ENCODE results near the gene HMOX2.

Gene HMOX2

DNA sequence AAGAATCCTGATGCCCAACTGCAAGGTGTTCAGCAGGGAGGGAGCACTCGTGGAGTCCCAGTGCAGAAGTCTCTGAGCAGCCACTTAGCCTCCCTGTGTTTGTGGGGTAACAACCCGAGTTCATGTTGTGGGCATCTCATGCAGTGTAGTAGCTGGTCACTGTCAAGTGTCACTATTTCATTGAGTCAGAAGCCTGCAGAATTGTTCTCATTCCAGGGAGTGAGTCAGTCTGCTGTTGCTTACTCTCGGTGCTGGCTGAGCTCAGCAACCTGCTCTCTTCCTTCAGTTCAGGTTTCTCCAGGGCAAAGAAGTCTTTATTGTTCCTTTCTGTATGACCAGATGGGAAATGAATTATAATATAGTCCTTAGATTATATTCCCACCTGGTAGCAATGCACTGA lies 24.1 kb downstream of the HMOX2 start:
- DNase-seq (ENCODE audit: low read depth, low spot score) = peak; percentile 53

DNA sequence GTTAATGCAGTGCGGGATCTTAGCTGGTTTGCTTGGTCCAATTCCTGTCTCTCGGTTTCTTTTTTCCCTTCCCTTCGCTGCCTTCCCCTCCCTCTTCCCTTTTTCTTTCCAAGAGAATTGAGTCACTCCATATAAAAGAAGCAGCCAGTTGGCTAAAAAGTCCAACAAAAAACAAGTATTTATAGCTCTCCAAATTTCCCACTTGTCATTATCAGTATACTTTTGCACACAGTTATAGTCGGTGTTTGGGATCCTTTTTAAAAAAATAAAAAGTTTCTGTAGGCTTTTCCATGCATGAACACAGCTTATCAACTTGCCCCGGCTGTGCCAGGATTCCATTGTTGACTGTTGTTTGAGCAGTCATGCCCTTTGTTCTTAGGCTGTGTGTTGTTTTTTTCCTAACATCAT lies 24.9 kb downstream of the HMOX2 start:
- no peak for DNase-seq (ENCODE audit: low read depth, low spot score)

DNA sequence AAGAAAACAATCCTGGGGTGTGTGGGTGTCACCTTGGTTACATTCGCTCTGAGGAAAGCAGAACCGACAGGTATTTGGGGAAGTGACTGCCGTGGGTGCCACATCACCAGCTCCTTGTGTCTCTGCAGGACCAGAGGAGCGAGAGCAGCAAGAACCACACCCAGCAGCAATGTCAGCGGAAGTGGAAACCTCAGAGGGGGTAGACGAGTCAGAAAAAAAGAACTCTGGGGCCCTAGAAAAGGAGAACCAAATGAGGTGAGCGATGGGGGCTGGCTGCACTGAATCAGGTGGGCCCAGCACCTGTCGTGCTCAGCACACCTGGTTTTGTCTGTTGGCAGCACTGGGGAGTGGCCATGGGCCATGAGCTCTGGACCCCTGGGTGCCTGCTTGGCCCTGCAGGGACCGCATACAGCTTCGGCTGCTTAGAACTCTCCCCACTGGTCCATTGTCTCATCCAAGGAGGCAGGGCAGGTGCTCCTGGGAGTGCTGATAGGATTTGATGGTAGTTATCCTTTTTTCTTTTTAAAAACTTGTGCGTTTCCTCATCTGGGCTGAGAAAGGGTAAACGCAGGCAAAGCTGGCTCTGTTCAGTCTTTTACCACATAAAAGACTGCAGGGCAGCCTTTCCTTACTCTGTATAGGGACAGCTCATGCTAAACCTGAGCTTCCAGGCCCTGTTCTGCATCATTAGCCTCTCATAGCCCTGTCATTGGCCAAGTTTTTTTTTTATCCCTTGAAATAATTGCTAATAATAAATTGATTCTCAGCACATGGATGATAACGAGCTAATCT lies 29.4 kb downstream of the HMOX2 start:
- DNase-seq (ENCODE audit: low read depth, low spot score) = no peak

DNA sequence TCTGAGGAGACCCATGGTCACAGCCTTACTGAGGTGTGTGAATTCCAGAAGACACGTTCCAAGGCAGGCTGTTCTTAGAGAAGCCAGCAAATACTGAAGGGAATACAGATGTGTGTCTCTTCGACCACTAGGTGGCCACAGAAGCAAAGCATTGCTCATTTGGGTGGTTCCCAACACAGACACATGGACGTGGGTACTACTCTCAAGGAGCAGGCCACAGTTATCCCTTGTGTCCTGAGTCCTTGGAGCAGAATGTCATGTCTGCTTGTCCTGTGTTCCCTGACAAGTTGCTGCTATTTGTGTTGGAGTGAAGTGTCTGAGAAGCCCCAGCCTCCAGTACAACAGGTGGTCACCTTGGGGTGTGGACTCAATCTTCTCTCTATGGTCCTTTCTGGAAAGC lies 30.3 kb downstream of the HMOX2 start:
- DNase-seq (ENCODE audit: low read depth, low spot score) = peak; percentile 63

DNA sequence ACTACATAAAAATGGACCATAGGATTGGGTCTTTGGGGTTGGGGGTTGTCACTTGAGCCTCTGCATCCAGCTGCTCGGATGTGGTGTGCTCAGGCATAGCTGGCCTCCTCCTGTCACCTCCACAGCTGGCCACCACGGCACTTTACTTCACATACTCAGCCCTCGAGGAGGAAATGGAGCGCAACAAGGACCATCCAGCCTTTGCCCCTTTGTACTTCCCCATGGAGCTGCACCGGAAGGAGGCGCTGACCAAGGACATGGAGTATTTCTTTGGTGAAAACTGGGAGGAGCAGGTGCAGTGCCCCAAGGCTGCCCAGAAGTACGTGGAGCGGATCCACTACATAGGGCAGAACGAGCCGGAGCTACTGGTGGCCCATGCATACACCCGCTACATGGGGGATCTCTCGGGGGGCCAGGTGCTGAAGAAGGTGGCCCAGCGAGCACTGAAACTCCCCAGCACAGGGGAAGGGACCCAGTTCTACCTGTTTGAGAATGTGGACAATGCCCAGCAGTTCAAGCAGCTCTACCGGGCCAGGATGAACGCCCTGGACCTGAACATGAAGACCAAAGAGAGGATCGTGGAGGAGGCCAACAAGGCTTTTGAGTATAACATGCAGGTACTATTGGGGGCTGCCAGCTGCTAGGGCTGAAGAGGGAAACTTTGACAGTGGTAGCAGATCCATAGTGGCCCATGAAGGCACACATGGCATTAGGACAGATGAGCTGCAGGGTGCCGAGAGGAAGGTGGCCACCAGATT lies 31.6 kb downstream of the HMOX2 start:
- DNase-seq (ENCODE audit: low read depth, low spot score) = no peak

DNA sequence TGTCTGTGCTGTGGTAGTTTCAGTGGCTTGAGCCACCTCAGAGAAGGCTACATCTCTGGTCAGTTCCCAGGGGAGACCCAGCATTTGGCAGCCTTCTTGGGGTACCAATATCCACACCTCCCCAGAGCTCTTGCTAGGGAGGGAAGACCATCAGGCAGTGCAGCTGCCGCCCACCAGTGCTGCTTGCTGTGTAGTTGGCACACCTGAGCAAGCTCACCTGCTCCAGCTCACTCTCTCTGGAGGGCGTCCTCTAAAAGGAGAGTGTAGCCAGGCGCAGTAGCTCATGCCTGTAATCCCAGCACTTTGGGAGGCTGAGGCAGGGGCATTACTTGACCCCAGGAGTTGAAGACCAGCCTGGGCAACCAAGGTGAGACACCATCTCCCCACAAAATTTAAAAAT lies 32.6 kb downstream of the HMOX2 start:
- DNase-seq (ENCODE audit: low read depth, low spot score) = no peak

DNA sequence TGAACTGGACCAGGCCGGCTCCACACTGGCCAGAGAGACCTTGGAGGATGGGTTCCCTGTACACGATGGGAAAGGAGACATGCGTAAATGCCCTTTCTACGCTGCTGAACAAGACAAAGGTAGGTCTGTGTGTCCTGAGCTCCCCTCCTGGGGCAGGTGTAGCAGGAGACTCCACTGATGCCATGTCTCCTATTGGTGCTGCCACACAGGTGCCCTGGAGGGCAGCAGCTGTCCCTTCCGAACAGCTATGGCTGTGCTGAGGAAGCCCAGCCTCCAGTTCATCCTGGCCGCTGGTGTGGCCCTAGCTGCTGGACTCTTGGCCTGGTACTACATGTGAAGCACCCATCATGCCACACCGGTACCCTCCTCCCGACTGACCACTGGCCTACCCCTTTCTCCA lies 33.2 kb downstream of the HMOX2 start:
- DNase-seq (ENCODE audit: low read depth, low spot score) = no peak

DNA sequence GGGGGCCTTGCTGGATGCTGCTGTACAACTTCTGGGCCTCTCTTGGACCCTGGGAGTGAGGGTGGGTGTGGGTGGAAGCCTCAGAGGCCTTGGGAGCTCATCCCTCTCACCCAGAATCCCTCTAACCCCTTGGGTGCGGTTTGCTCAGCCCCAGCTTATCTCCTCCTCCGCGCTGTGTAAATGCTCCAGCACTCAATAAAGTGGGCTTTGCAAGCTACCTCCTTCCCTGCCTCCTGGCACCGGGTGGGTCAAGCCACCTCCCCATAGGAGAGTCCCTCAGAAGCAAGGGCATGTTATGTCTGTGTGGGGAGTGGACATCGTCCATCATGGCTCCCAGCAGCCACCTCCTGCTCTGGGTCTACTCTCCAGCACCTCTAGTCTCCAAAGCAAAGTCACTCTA lies 33.9 kb downstream of the HMOX2 start:
- DNase-seq (ENCODE audit: low read depth, low spot score) = no peak

DNA sequence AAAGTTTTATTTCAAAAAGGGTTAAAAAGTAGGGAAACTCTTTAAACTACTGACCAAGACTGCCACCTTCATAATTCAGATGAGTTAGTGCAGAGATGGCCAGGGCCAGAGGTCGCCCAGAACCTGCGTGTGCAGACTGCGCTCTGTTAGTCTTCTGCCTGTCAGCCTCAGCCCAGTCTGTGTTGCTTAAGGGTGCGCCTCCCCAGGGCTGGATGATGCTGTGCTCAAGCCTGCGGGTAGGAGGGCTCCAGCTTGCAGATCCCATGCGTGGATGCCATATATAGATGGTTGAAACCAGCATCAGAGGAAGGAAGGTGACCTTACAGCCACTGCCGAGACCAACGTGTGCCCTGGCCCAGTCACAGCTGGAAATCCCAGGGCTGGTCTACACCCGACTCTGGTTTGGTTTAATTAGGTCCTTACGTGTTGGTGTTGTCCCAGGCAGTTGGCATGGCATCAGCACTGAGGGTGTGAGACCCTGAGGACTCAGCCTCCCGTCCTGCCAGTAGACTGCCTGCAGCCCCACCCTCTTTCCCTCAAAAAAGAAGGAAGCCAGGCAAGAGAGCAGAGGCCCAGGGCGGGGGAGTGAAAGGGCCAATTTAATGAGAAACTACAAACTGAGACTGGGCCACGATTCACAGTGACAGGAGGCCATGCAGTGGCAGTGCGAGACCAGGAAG lies 34.7 kb downstream of the HMOX2 start:
- no peak for DNase-seq (ENCODE audit: low read depth, low spot score)

DNA sequence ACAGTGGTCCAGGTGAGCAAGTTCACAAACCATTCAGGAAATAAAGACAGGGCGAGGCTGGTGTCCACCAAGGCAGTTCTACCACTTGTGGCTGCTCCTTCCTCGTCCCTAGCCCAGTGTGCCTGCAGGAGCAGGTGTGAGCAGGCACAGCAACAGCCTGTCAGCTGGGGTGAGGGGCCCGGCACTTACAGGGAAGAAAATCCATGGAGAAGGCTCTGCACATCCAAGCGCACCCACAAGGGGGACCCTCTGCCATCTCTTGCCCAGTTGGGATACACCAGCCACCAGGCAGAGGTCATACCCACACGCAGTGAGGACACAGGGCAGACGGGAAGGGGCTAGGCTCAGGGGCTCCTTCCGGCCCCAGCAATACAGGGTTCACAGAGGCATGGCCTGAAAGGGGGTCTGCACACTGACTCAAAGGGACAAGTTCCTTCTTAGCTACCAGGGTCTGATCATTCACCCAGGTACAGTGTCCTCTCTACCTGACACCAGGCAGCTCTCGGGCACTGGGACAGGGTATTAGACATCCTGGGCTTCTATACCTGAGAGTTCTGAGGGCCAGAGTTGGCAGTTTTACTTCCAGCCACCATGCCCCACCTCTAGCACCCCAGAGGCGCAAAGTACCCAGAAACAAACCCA lies 35.4 kb downstream of the HMOX2 start:
- peak; percentile 88 for DNase-seq (ENCODE audit: low read depth, low spot score)

DNA sequence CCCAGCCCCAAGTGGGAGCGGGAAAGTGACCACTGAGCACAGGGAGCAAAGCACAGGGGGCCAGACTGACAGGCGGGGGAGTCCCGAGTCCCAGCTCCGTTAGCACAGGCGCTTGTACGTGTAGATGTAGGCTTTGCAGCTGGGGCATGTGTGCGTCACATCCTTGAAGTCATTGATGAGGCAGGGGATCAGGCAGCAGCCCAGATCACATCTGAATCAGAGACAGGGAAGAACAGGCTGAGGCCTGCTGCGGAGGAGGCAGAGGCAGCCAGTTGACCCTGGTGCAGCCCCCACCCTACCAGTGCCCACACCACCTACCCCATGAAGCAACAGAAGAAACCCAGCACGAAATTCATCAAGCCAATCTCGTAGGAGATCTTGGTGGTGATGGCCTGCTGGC lies 36.3 kb downstream of the HMOX2 start:
- no peak for DNase-seq (ENCODE audit: low read depth, low spot score)

DNA sequence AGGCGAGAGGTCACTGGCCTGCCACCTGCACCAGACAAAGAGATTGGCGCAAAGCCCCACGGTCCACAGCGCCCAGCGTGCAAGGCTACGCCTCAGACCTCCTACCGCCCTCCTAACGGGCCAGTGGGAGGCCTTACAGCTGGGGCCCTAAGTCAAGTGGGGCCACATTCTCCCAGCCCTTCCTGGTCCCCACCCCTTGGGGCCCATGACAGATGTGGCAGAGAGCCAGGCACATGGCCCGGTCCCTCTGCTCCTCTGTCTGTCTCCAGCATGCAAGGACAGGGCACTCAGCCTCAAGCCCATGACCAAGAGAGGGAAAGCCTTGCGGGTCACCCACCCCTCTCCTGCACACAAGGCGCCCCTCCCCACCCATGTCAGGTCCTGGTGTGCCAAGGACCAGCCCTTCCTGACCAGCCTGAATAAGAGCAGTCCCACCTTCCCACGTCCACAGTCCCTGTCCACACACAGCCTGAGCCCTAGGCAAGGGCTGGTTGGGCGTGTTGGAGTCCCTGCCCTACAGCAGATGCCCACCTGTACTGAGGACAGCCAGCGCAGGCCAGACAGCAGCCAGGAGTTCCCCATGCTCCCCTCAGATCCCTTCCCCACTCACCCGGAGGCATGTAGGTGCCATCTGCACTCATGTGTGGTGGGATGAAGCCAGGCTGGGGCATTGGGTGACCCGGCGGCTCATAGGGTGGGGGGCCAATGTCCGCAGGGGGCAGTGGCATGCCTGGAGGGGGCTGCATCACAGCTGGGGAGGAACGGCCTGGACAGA lies 37.1 kb downstream of the HMOX2 start:
- DNase-seq (ENCODE audit: low read depth, low spot score) = no peak

DNA sequence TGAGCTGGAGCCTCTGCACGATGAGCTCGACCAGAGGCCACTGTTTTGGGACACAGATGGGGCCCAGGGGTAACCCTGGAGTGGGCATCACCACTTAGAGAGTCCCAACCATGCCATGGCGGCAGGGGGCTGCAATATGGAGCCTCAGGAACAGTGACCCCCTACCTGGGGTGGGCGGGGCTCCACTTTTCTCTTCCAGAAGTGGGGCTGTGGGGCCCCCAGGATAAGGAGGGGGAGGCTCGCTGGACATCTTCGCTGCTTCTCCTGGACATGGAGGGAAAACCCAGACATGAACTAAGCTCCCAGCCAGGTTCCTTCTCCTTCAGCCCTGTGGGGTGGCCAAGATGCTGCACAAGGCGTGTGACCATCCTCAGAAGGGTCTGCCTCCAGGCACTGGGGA lies 37.7 kb downstream of the HMOX2 start:
- no peak for DNase-seq (ENCODE audit: low read depth, low spot score)

DNA sequence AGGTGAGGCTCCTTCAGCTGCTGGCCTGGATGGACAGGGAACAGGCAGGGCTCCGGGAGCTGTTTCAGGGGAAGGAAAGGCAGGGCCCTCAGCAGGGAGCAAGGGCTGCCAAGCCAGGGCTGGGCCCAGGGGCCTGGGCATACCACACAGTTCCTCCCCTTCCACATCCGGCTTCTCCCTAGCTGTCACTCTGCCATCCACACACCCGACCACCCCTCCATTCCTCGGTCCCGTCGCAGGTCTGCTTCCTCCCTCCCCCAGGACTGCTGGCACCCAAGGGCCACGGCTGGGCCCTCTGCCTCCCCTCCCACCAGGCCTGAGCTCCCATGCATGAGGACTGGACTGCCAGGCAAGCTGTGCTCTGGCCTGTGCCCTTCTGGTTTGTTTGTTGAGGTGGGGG lies 38.4 kb downstream of the HMOX2 start:
- no peak for DNase-seq (ENCODE audit: low read depth, low spot score)

DNA sequence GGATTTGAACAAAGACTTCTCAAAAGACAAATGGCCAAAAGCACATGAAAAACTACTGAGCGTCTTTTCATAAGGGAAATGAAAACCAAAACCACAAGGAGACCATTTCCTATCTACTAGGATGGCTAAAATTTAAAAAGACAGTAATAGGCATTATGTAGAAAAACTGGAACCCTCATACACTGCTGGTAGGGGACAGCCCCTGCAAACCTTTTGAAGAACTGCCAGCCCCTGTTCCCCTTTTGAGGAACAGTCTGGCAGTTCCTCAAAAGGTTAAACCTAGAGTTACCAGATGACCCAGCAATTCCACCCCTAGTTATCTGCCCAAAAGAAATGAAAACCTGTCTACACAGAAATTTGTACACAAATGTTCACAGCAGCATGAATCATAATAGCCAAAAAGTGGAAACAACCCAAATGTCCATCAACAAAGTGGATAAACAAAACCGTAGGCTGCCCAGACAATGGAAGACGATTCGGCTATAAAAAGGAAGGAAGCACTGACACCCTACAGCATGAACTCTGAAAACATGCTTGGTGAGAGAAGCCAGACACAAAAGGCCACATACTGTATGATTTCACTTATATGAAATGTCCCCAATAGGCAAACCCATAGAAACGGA lies 39.5 kb downstream of the HMOX2 start:
- DNase-seq (ENCODE audit: low read depth, low spot score) = no peak

DNA sequence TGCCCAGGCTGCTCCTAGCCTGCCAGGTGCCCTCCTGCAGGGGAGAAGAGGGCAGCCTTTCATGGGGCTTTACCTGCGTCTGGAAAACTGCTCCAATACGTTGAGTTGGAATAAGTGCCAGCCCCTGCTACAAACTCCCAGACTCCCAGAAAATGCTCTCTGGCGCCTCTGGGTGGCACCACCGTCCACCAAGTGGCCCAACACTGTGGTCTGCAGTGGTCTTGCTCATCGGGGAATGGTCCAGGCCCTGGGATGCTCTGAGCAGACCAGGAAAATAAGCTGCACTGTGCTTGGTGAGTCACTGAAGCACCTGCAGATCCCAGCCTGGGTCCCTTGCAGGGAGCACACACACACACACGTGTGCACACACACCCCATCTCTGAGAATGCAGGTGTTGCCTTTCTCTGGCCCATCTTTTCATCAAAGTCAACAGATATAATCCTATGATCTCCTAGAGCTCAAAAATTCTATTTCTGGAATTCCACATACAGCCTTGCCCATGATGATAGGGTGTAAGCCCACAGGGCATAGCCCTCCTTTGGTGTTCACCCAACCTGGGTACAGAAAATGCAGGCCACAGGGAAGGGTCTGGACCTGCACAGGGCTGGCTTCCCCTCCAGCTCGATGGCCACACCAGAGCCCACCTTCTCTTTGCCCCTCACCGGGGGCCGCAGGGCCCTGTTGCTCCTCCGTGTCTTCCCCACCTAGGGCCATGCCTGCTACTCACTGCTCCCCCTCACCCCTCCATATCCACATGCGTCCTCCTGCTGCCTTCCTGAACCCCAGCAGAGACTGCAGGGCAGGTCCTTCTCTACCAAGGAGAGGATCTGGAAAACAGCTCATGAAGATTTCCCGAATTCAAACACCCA lies 41.8 kb downstream of the HMOX2 start:
- peak; percentile 84 for DNase-seq (ENCODE audit: low read depth, low spot score)

DNA sequence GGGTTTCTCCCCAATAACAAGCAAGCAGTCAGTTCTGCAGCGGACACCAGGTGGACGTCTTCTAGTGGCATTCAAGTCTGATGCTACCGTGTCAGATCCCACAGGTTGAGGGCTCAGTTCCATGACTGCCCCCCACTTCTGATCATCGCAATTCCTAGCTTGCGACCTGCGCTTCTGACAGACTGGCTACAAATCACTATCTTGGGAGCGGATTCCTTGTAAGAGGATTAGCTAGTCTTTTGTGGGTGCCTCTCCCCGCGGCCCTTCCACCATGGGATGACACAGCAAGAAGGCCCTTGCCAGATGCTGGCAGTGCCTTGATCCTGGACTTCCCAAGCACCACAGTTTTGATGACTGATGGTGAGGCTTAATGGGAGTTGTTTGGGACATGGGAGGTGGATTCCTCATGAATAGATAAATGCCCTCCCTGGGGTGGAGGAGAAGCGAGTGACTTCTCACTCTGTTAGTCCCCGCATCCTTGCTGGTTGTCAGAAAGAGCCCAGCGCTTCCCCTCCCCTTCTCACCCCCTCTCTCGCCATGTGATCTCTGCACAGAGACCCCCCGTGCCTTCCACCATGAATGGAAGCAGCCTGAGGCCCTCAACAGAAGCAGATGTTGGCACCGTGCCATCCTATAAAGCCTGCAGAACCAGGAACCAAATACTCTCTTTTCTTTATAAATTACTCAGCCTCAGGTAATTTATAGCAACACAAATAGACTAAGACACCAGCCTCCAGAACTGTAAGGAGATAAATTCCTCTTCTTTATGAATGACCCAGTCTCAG lies 43.3 kb downstream of the HMOX2 start:
- no peak for DNase-seq (ENCODE audit: low read depth, low spot score)

DNA sequence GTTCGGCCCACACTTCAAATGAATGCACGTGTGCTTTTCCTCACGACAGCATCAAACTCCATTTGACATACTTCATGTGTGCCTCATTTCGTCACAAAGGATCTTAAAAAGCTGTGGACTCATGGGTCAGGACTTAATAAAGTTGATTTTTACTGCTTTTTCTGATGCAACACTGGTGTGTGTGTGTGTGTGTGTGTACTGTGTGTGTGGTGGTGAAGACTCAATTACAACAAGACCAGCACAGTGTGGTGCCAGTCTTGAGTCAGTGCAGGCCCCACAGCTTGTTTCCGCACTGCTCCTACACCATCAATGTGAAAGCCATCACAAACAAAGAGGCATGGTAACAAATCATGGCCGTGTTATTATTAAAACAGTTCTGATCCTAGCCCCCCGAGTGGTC lies 44.7 kb downstream of the HMOX2 start:
- no peak for DNase-seq (ENCODE audit: low read depth, low spot score)

DNA sequence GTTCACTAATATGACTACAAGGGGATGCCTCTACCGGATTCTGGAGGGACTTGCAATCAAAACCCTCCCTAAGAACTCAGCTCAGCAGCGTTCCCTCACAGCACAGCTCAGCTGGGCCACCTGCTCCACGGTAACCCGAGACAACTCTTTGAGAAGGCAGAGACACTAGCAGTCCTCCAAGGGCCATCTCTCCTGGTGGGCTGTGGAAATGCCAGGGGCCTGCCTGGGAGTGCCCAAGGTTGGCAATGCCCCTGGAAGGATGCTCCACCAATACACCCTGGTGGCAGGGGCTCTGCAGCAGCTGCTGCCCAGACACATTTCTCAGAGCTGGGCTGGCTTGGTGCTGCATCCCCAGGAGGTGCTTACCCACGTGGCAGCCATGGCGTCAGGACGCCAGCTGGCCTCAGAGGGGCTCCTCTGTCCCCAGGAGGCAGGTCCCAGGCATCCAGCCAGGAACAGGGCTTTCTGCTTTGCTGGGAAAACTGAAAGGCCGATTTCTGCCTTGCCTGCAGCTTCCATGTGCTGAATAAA lies 45.9 kb downstream of the HMOX2 start:
- DNase-seq (ENCODE audit: low read depth, low spot score) = peak; percentile 32

All from ELF-1 (cell line).